ENCODE measurements around the gene FN3KRP.

DNA sequence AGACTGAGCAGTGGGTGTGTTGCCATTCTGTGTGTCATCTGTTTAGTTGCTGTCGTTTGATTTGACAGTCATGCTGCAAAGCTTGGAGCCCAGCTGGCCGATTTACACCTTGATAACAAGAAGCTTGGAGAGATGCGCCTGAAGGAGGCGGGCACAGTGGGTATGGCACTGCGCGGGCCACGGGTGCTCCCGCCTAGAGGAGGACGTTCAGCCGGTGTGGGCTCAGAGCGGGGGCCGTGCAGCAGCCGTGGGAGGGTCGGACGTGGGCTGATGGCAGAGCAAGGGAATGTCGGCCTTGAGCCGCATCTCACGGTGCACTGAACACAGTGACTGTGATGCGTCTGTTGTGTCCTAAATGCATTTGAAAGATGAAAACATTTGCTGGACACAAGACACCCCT is 3.7 kb downstream of the FN3KRP start:
- TF ChIP-seq, protein P1, sequence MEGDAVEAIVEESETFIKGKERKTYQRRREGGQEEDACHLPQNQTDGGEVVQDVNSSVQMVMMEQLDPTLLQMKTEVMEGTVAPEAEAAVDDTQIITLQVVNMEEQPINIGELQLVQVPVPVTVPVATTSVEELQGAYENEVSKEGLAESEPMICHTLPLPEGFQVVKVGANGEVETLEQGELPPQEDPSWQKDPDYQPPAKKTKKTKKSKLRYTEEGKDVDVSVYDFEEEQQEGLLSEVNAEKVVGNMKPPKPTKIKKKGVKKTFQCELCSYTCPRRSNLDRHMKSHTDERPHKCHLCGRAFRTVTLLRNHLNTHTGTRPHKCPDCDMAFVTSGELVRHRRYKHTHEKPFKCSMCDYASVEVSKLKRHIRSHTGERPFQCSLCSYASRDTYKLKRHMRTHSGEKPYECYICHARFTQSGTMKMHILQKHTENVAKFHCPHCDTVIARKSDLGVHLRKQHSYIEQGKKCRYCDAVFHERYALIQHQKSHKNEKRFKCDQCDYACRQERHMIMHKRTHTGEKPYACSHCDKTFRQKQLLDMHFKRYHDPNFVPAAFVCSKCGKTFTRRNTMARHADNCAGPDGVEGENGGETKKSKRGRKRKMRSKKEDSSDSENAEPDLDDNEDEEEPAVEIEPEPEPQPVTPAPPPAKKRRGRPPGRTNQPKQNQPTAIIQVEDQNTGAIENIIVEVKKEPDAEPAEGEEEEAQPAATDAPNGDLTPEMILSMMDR (IDR thresholded peaks at IDR 0.05; ENCODE audit: low read depth, low read length) = no peak
- no peak for TF ChIP-seq EZH2phosphoT487 (IDR thresholded peaks at IDR 0.05; ENCODE audit: low read depth)

Data from OCI-LY3 (cell line).